Measurements from ENCODE around the gene DLGAP1.

DLGAP1 gene

GRCh38 chr18:3597409-3598357 lies 857.4 kb downstream of the DLGAP1 start:
- TF ChIP-seq GLIS3 (CRISPR knock-in tag; IDR thresholded peaks at IDR 0.05): 0 out of 2 replicates have a peak, but pooled peaks have one; percentile 20
- TF ChIP-seq TSHZ2 (CRISPR knock-in tag; IDR thresholded peaks at IDR 0.05): no peak
- no peak for ATAC-seq

GRCh38 chr18:3596637-3597384 lies 858.3 kb downstream of the DLGAP1 start:
- TF ChIP-seq CSDC2 (CRISPR knock-in tag; IDR thresholded peaks at IDR 0.05): 0 out of 2 replicates have a peak, but pooled peaks have one; percentile 38
- TF ChIP-seq ZNF565 (CRISPR knock-in tag; conservative IDR thresholded peaks at IDR 0.05; ENCODE audit: low read depth): no peak
- no peak for TF ChIP-seq PPARA (CRISPR knock-in tag; IDR thresholded peaks at IDR 0.05; ENCODE audit: borderline replicate concordance)
- TF ChIP-seq ZNF8 (CRISPR knock-in tag; IDR thresholded peaks at IDR 0.05): no peak
- TF ChIP-seq ZFP30 (CRISPR knock-in tag; IDR thresholded peaks at IDR 0.05): no peak
- TF ChIP-seq TOX (CRISPR knock-in tag; IDR thresholded peaks at IDR 0.05; ENCODE audit: borderline replicate concordance): no peak
- no peak for TF ChIP-seq CREB5 (CRISPR knock-in tag; IDR thresholded peaks at IDR 0.05; ENCODE audit: low read depth)
- TF ChIP-seq CSRNP3 (CRISPR knock-in tag; IDR thresholded peaks at IDR 0.05): no peak
- TF ChIP-seq PATZ1 (CRISPR knock-in tag; IDR thresholded peaks at IDR 0.05; ENCODE audit: borderline replicate concordance): no peak
- no peak for TF ChIP-seq TSHZ2 (CRISPR knock-in tag; IDR thresholded peaks at IDR 0.05)
- no peak; the same call in 1 of the 2 replicates for TF ChIP-seq ZNF70 (CRISPR knock-in tag; IDR thresholded peaks at IDR 0.05)
- TF ChIP-seq ISL1 (CRISPR knock-in tag; IDR thresholded peaks at IDR 0.05): peak; percentile 7; the same call in 1 of the 2 replicates
- peak; percentile 31; the same call in 1 of the 2 replicates for TF ChIP-seq ZFP3 (CRISPR knock-in tag; IDR thresholded peaks at IDR 0.05)
- TF ChIP-seq TCF4 (CRISPR knock-in tag; IDR thresholded peaks at IDR 0.05; ENCODE audit: borderline replicate concordance): no peak
- TF ChIP-seq ARNTL (CRISPR knock-in tag; IDR thresholded peaks at IDR 0.05; ENCODE audit: borderline replicate concordance, low read depth): no peak
- TF ChIP-seq POU6F1 (CRISPR knock-in tag; IDR thresholded peaks at IDR 0.05; ENCODE audit: borderline replicate concordance, low read depth): no peak
- TF ChIP-seq RARB (CRISPR knock-in tag; IDR thresholded peaks at IDR 0.05): no peak
- peak; percentile 49; the same call in 1 of the 2 replicates for TF ChIP-seq SNAI2 (CRISPR knock-in tag; IDR thresholded peaks at IDR 0.05)
- no peak for TF ChIP-seq ZC3H10 (CRISPR knock-in tag; IDR thresholded peaks at IDR 0.05)
- TF ChIP-seq ESRRG (CRISPR knock-in tag; IDR thresholded peaks at IDR 0.05): 0 out of 2 replicates have a peak, but pooled peaks have one; percentile 73
- no peak for TF ChIP-seq BACH2 (CRISPR knock-in tag; IDR thresholded peaks at IDR 0.05; ENCODE audit: borderline replicate concordance)
- TF ChIP-seq GLIS3 (CRISPR knock-in tag; IDR thresholded peaks at IDR 0.05): 0 out of 2 replicates have a peak, but pooled peaks have one; percentile 57
- TF ChIP-seq OSR1 (CRISPR knock-in tag; IDR thresholded peaks at IDR 0.05): no peak
- no peak for ATAC-seq

All from SK-N-SH treated with all-trans-retinoic acid at 6 μM for 48 hours (cell line).